CD4-positive, alpha-beta T cell (primary cell): ENCODE data around the gene FHOD3. TPM values are rescaled to one million over a fixed set of nuclear protein-coding genes. Genes with fewer than 3 reads are reported as not detected.

Source experiments
- ATAC-seq: fragments of 200-7000 bp; cut with Tn5 transposase; one replicate; pipeline ENCODE4 v1.10.0; 2022; ENCODE audit warnings: mild to moderate bottlenecking; ENCODE audit not compliant: poor library complexity
- CTCF ChIA-PET: fragments of 350-600 bp; sonication (Branson Sonifier 250); formaldehyde crosslinking; loops from one replicate; lab custom pipeline; 2021; ENCODE audit warnings: antibody characterized with exemption, inconsistent platforms; lab: Charles Lee
- POLR2A ChIA-PET: fragments of 350-600 bp; sonication (Branson Sonifier 250); formaldehyde crosslinking; loops from one replicate; lab custom pipeline; 2021; ENCODE audit warnings: antibody characterized with exemption, inconsistent platforms; lab: Charles Lee
- DNase-seq, 14 experiments: peaks; one replicate each; pipeline ENCODE4 v3.0.0-alpha.2; 2013 to 2020; ENCODE audit warnings: mixed read lengths in 2 of 14
- H3K27ac ChIP-seq, 2 donors: one replicate each; pipeline versions ENCODE4 v1.5.1 to v1.7.0; 2013; ENCODE audit warnings: low read length in 2 of 2, low read depth in 1 of 2, mild to moderate bottlenecking in 1 of 2
- H3K27me3 ChIP-seq, 2 experiments: 1 replicate in 1 of 2; 2 replicates in 1 of 2; pipeline versions ENCODE4 v1.6.1 to v1.7.0; 2013; ENCODE audit warnings: low read length in 2 of 2, control low read depth in 1 of 2, mild to moderate bottlenecking in 1 of 2, moderate library complexity in 1 of 2; ENCODE audit not compliant: insufficient read depth in 2 of 2, control insufficient read depth in 1 of 2
- H3K36me3 ChIP-seq: one replicate; pipeline ENCODE4 v1.6.1; 2013; ENCODE audit warnings: low read length, control low read depth; ENCODE audit not compliant: insufficient read depth
- H3K4me1 ChIP-seq: one replicate; pipeline ENCODE4 v1.6.1; 2013; ENCODE audit warnings: low read length, control low read depth; ENCODE audit not compliant: insufficient read depth
- H3K4me3 ChIP-seq: one replicate; pipeline ENCODE4 v1.5.1; 2013; ENCODE audit warnings: mild to moderate bottlenecking, low read length, moderate library complexity
- H3K9me3 ChIP-seq, 2 experiments: 1 replicate in 1 of 2; 2 replicates in 1 of 2; pipeline versions ENCODE4 v1.6.1 to v1.7.0; 2013; ENCODE audit warnings: low read length in 2 of 2, mild to moderate bottlenecking in 2 of 2, control low read depth in 1 of 2, moderate library complexity in 1 of 2; ENCODE audit not compliant: control insufficient read depth in 1 of 2, insufficient read depth in 1 of 2
- H3K27ac Mint-ChIP-seq: one replicate; pipeline ENCODE4 v1.8.0; 2020; ENCODE audit warnings: mixed read lengths
- H3K27me3 Mint-ChIP-seq: one replicate; pipeline ENCODE4 v1.8.0; 2021; ENCODE audit warnings: mixed read lengths
- H3K36me3 Mint-ChIP-seq: one replicate; pipeline ENCODE4 v1.8.0; 2021; ENCODE audit warnings: low read depth, mixed read lengths
- H3K4me1 Mint-ChIP-seq: one replicate; pipeline ENCODE4 v1.8.0; 2021; ENCODE audit warnings: low read depth, mixed read lengths
- H3K4me3 Mint-ChIP-seq: one replicate; pipeline ENCODE4 v1.8.0; 2020; ENCODE audit warnings: mild to moderate bottlenecking, mixed read lengths
- H3K9me3 Mint-ChIP-seq: one replicate; pipeline ENCODE4 v1.8.0; 2020; ENCODE audit warnings: mixed read lengths
- intact Hi-C, 2 experiments: fragments of 100-400 bp; cut with DNase I in 1 of 2; cut with micrococcal nuclease in 1 of 2; formaldehyde crosslinking; loops; one replicate each; pipeline versions ENCODE4 v1.15.1 to v1.9.0; 2023 to 2025; cut with DNase I, micrococcal nuclease
- total RNA-seq, 174 experiments: library from RNA in 2 of 174; stranded (reverse) in 2 of 174; gene quantifications; one replicate each; pipeline ENCODE4 v1.2.3 and lab custom pipeline; 2021 to 2026
- TF ChIP-seq, protein P1 (sequence below): fragments of 200-600 bp; IDR thresholded peaks from one replicate; pipeline ENCODE4 v1.8.0; 2022; ENCODE audit warnings: antibody characterized with exemption, mild to moderate bottlenecking

Gene FHOD3
- total RNA-seq, 2 experiments from 2014 or later: not detected

DNA sequence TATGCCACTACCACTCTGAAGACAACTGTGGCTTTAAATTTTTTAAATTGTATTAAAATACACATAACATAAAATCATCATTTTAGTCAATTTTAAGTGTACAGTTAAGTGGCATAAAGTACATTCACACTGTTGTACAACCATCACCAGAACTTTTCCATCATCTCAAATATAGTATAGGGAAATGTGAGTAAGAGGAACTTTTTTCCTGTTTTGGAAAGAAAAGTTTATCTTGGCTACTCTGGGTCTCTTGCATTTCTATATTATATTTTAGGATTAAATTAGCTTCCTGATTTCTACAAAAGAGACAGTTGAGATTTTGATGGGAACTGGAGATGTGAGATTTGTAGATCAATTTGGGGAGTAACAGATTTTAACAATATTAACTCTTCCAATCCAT, 528.0 kb downstream of the FHOD3 start:
- Mint-ChIP-seq H3K27ac (no peak overlapping the region), H3K4me3 (no peak overlapping the region), H3K9me3 (no peaks in the 10 kb centered on the region), H3K4me1 (peaks cover 43% of the 10 kb centered on the region), H3K27me3 (no peaks in the 10 kb centered on the region), H3K36me3 (peaks cover 5% of the 10 kb centered on the region)
- Histone ChIP-seq H3K27ac (no peak overlapping the region), H3K27me3 (no peaks in the 10 kb centered on the region), H3K4me1 (peaks cover 24% of the 10 kb centered on the region), H3K9me3 (no peaks in the 10 kb centered on the region), H3K36me3 (no peaks in the 10 kb centered on the region), H3K4me3 (no peak overlapping the region)
- TF ChIP-seq, protein P1, sequence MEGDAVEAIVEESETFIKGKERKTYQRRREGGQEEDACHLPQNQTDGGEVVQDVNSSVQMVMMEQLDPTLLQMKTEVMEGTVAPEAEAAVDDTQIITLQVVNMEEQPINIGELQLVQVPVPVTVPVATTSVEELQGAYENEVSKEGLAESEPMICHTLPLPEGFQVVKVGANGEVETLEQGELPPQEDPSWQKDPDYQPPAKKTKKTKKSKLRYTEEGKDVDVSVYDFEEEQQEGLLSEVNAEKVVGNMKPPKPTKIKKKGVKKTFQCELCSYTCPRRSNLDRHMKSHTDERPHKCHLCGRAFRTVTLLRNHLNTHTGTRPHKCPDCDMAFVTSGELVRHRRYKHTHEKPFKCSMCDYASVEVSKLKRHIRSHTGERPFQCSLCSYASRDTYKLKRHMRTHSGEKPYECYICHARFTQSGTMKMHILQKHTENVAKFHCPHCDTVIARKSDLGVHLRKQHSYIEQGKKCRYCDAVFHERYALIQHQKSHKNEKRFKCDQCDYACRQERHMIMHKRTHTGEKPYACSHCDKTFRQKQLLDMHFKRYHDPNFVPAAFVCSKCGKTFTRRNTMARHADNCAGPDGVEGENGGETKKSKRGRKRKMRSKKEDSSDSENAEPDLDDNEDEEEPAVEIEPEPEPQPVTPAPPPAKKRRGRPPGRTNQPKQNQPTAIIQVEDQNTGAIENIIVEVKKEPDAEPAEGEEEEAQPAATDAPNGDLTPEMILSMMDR: no peak
- ChIA-PET POLR2A (no interaction called here), CTCF (no interaction called here)
- no peak for DNase-seq
- intact Hi-C loops: loop anchor here (5.0 to 10.0 kb wide), 5 partner anchors 698 to 1581 kb away; partner anchors contain the start of genes RMP24 (in 2 of the 2), ELP2 (in 1 of the 2), INO80C (in 1 of the 2) and SLC39A6 (in 1 of the 2)
- no peak for ATAC-seq

DNA sequence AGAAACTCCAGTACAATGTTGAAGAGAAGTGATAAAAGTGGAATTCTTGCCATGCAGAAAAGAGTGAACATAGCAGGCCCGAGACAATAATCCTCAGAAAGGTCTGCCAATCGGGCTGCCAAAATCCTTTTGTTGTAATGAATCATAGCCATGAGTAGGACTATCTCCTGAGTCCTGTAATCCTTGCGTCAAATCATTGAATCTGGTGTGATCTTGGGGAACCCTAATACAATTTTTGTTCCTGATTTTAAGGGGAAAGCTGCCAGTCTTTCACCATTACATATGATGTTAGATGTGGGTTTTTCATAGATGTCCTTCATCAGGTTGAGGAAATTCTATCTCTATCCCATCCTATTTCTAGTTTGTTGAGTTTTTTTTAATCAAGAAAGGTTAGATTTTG, 529.0 kb downstream of the FHOD3 start:
- ATAC-seq: no peak
- H3K4me3 ChIP-seq: no peak overlapping the region
- intact Hi-C loops: loop anchor here (5.0 to 10.0 kb wide), 5 partner anchors 699 to 1582 kb away; partner anchors contain the start of genes RMP24 (in 2 of the 2), ELP2 (in 1 of the 2), INO80C (in 1 of the 2) and SLC39A6 (in 1 of the 2)
- peak overlapping the region; percentile 73 for H3K27ac Mint-ChIP-seq
- H3K4me1 ChIP-seq: peaks cover 24% of the 10 kb centered on the region
- no peak for DNase-seq
- H3K27me3 Mint-ChIP-seq: no peaks in the 10 kb centered on the region
- CTCF ChIA-PET: no interaction called here
- no peaks in the 10 kb centered on the region for H3K9me3 ChIP-seq
- POLR2A ChIA-PET: interaction anchor here (0.6 kb wide), 1 partner anchor 1465 kb away, joined by 5 read pairs; no protein-coding TSS in a partner anchor
- no peaks in the 10 kb centered on the region for H3K9me3 Mint-ChIP-seq
- H3K4me3 Mint-ChIP-seq: peak overlapping the region; percentile 16
- no peaks in the 10 kb centered on the region for H3K36me3 ChIP-seq
- peaks cover 5% of the 10 kb centered on the region for H3K36me3 Mint-ChIP-seq
- no peaks in the 10 kb centered on the region for H3K27me3 ChIP-seq
- H3K27ac ChIP-seq: no peak overlapping the region
- peaks cover 53% of the 10 kb centered on the region for H3K4me1 Mint-ChIP-seq
- TF ChIP-seq, protein P1: no peak

DNA sequence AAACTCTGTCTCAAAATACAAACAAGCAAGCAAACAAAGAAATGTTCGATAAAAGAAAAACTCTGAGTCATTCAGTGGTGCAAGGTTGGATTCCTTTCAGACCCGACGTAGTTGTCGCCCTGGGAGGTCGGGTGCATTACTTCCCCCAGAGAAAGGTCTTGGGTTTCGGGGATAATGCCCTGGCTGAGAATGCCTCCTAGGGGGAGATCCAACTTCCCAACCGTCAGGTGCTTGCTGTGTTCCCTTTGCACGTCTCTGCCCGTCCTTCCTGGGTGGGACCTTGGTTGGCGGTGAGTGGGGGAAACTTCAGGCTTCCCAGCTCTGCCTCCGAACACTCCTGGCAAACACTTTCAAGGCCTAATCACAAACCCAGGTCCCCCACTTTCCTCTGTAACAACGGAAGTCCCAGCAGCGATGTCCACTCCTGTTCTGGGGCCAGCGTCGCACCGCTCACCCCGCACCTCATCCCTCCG, 530.7 kb downstream of the FHOD3 start:
- Histone ChIP-seq H3K27me3 (no peaks in the 10 kb centered on the region), H3K27ac (peak overlapping the region; percentile 58 to 63), H3K4me3 (peak overlapping the region; percentile 86), H3K36me3 (no peaks in the 10 kb centered on the region), H3K4me1 (peaks cover 24% of the 10 kb centered on the region), H3K9me3 (no peaks in the 10 kb centered on the region)
- peak overlapping the region; percentile 87 for H3K4me3 Mint-ChIP-seq
- H3K27ac Mint-ChIP-seq: peak overlapping the region; percentile 73
- no peaks in the 10 kb centered on the region for H3K27me3 Mint-ChIP-seq
- H3K9me3 Mint-ChIP-seq: no peaks in the 10 kb centered on the region
- DNase-seq: peak; percentile 1 to 56 (median 15)
- CTCF ChIA-PET: interaction anchor here (0.8 to 1.2 kb wide), 2 partner anchors 11 to 25 kb away, joined by 3 to 4 read pairs; no protein-coding TSS in a partner anchor
- POLR2A ChIA-PET: interaction anchor here (0.9 to 2.2 kb wide), 4 partner anchors 16 to 1588 kb away, joined by 4 to 12 read pairs (median 6); partner anchors contain the start of genes ELP2, INO80C, SLC39A6 and ZNF397
- TF ChIP-seq, protein P1: no peak
- peak; percentile 0 for ATAC-seq
- intact Hi-C loops: loop anchor here (2.0 to 10.0 kb wide), 6 partner anchors 701 to 1583 kb away; partner anchors contain the start of genes RMP24 (in 2 of the 2), ELP2 (in 1 of the 2), INO80C (in 1 of the 2) and RPRD1A (in 1 of the 2)
- peaks cover 5% of the 10 kb centered on the region for H3K36me3 Mint-ChIP-seq
- H3K4me1 Mint-ChIP-seq: peaks cover 59% of the 10 kb centered on the region
